Natural killer cell (primary cell): Measurements from ENCODE around the gene KLHL33. TPM values are rescaled to one million over a fixed set of nuclear protein-coding genes. Genes with fewer than 3 reads are reported as not detected.
A peak's percentile ranks its signal among the peaks of the same experiment; 100 is the strongest.

Source experiments
- ATAC-seq, 3 donors: fragments of 150-1000 bp in 2 of 3; fragments of 200-7000 bp in 1 of 3; cut with Tn5 transposase; 1 replicate in 1 of 3; 2 replicates in 2 of 3; pipeline ENCODE4 v1.10.0; 2021; ENCODE audit warnings: mild to moderate bottlenecking in 2 of 3, moderate library complexity in 2 of 3
- DNase-seq, 2 donors: peaks; one replicate each; pipeline versions ENCODE4 v3.0.0 to v3.0.0-alpha.2; 2013 to 2021; ENCODE audit warnings: mixed read lengths in 1 of 2
- H3K27ac ChIP-seq: one replicate; pipeline ENCODE4 v1.5.1; 2013; ENCODE audit warnings: mild to moderate bottlenecking, low read length
- H3K27me3 ChIP-seq: one replicate; pipeline ENCODE4 v1.6.1; 2013; ENCODE audit warnings: low read length; ENCODE audit not compliant: control insufficient read depth, insufficient read depth
- H3K36me3 ChIP-seq: one replicate; pipeline ENCODE4 v1.6.1; 2013; ENCODE audit warnings: low read length; ENCODE audit not compliant: control insufficient read depth, insufficient read depth
- H3K4me1 ChIP-seq: one replicate; pipeline ENCODE4 v1.6.1; 2013; ENCODE audit warnings: low read length; ENCODE audit not compliant: control insufficient read depth, insufficient read depth
- H3K4me3 ChIP-seq: one replicate; pipeline ENCODE4 v1.5.1; 2013; ENCODE audit warnings: low read length
- H3K9me3 ChIP-seq: one replicate; pipeline ENCODE4 v1.6.1; 2013; ENCODE audit warnings: low read length; ENCODE audit not compliant: control insufficient read depth, insufficient read depth
- H3K27ac Mint-ChIP-seq, 2 donors: one replicate each; pipeline ENCODE4 v1.8.0; 2022; ENCODE audit warnings: mild to moderate bottlenecking in 2 of 2, mixed read lengths in 2 of 2, moderate library complexity in 1 of 2
- H3K27me3 Mint-ChIP-seq, 2 donors: one replicate each; pipeline ENCODE4 v1.8.0; 2022; ENCODE audit warnings: low read depth in 2 of 2, mixed read lengths in 2 of 2
- H3K36me3 Mint-ChIP-seq: one replicate; pipeline ENCODE4 v1.8.0; 2022; ENCODE audit warnings: mixed read lengths
- H3K4me1 Mint-ChIP-seq, 2 donors: one replicate each; pipeline ENCODE4 v1.8.0; 2022; ENCODE audit warnings: mixed read lengths in 2 of 2
- H3K4me3 Mint-ChIP-seq: one replicate; pipeline ENCODE4 v1.8.0; 2022; ENCODE audit warnings: mild to moderate bottlenecking, moderate library complexity, mixed read lengths
- H3K9me3 Mint-ChIP-seq, 2 donors: one replicate each; pipeline ENCODE4 v1.8.0; 2022; ENCODE audit warnings: mixed read lengths in 2 of 2
- WGBS: methylation state at CpG from one replicate; pipeline ENCODE4 v1.1.7; 2013; ENCODE audit warnings: missing lambda C conversion rate; ENCODE audit not compliant: insufficient coverage; 5-methylcytosine and 5-hydroxymethylcytosine counted together
- intact Hi-C: fragments of 100-400 bp; cut with micrococcal nuclease; formaldehyde crosslinking; loops from one replicate; pipeline ENCODE4 v1.14.2; 2022
- total RNA-seq, 4 donors: library from RNA; stranded (reverse); fragments of 120-200 nt in 1 of 4; gene quantifications; one replicate each; pipeline versions ENCODE4 v1.2.3 to v1.2.4, GENCODE V29; 2013 to 2022
- TF ChIP-seq, protein P1 (sequence below): fragments of 200-600 bp; IDR thresholded peaks from one replicate; pipeline ENCODE4 v1.8.0; 2022; ENCODE audit warnings: antibody characterized with exemption

Gene KLHL33
- total RNA-seq, 3 donors from 2014 or later (not counting 1 experiment from before 2014, with no cell fraction given): 0.25 to 0.97 (median 0.31) TPM

- ATAC-seq: no peak
- no peak for DNase-seq
- no peaks in the 10 kb centered on the region for H3K27me3 Mint-ChIP-seq
- H3K36me3 Mint-ChIP-seq: no peaks in the 10 kb centered on the region
- peaks cover 8 to 9% of the 10 kb centered on the region in 2 donors for H3K4me1 Mint-ChIP-seq
- H3K27ac Mint-ChIP-seq: no peak overlapping the region
- H3K9me3 Mint-ChIP-seq: no peaks in the 10 kb centered on the region
- Histone ChIP-seq H3K9me3 (no peaks in the 10 kb centered on the region), H3K4me3 (no peak overlapping the region), H3K4me1 (peaks cover 27% of the 10 kb centered on the region), H3K27me3 (no peaks in the 10 kb centered on the region), H3K27ac (no peak overlapping the region), H3K36me3 (no peaks in the 10 kb centered on the region)
- TF ChIP-seq, protein P1, sequence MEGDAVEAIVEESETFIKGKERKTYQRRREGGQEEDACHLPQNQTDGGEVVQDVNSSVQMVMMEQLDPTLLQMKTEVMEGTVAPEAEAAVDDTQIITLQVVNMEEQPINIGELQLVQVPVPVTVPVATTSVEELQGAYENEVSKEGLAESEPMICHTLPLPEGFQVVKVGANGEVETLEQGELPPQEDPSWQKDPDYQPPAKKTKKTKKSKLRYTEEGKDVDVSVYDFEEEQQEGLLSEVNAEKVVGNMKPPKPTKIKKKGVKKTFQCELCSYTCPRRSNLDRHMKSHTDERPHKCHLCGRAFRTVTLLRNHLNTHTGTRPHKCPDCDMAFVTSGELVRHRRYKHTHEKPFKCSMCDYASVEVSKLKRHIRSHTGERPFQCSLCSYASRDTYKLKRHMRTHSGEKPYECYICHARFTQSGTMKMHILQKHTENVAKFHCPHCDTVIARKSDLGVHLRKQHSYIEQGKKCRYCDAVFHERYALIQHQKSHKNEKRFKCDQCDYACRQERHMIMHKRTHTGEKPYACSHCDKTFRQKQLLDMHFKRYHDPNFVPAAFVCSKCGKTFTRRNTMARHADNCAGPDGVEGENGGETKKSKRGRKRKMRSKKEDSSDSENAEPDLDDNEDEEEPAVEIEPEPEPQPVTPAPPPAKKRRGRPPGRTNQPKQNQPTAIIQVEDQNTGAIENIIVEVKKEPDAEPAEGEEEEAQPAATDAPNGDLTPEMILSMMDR: no peak
- 97% methylated on average over 4 of the region's 4 CpGs for WGBS
- intact Hi-C loops: no loop called here
- H3K4me3 Mint-ChIP-seq: no peak overlapping the region
Measured at GRCh38 chr14:20436363-20436755, 393 bp upstream of the KLHL33 start.

DNA sequence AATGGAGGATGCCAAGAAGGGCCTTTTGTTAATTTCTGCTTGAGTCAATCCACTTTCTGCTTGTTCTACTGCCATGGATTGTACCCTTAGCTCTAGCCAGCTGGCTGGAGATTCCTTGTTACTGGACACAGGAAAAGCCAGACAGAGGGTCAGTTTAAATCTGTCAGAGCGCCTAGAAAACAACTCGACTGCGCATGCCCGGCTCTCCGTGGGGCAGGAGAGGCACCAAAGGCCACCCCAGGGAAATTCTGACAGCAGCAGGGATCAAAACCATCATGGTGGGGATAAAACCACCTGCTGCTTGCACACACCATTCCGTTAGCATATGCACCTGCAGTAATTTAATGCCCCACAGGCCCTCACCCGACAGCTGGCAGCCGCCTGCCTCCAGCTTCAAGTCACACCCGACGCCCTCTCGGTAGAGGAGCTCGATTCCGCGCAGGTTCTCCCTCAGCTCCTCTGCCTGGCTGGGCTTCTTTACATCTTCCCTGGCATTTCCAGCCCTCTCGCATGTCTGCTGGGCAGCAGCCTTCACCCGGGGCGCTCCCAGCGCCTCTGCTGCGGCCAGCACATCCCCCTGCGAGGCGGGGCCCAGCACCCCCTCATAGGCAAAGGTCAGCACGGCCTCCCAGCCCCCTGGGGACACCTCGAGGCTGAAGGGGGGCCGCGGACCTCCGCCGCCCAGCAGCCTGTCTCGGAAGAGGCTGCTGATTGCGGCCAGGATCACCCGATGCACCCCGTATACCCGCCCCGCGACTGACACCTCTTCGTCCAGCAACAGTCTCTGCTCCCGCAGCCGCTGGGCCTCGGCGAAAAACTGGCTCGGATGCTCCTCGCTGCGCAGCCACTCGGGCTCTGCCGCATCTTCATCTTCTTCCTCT lies 1.0 kb downstream of the KLHL33 start:
- ATAC-seq (no peak), DNase-seq (no peak)
- H3K27ac ChIP-seq: no peak overlapping the region
- Mint-ChIP-seq H3K4me1 (peaks cover 0 to under 1% of the 10 kb centered on the region in 2 donors), H3K27ac (no peak overlapping the region), H3K4me3 (no peak overlapping the region), H3K27me3 (no peaks in the 10 kb centered on the region), H3K9me3 (no peaks in the 10 kb centered on the region), H3K36me3 (no peaks in the 10 kb centered on the region)
- no peaks in the 10 kb centered on the region for H3K9me3 ChIP-seq
- H3K27me3 ChIP-seq: no peaks in the 10 kb centered on the region
- H3K4me1 ChIP-seq: peaks cover 22% of the 10 kb centered on the region
- TF ChIP-seq, protein P1: no peak
- 93% methylated on average over 44 of the region's 44 CpGs for WGBS
- no peak overlapping the region for H3K4me3 ChIP-seq
- intact Hi-C loops: no loop called here
- H3K36me3 ChIP-seq: no peaks in the 10 kb centered on the region

GRCh38 chr14:20429801-20430669 lies 5.9 kb downstream of the KLHL33 start:
- Histone ChIP-seq H3K9me3 (no peaks in the 10 kb centered on the region), H3K4me3 (no peak overlapping the region), H3K27me3 (no peaks in the 10 kb centered on the region), H3K36me3 (no peaks in the 10 kb centered on the region), H3K4me1 (peaks cover 34% of the 10 kb centered on the region), H3K27ac (no peak overlapping the region)
- TF ChIP-seq, protein P1: no peak
- ATAC-seq (peak in 2 of 3 donors; percentile 55 to 58), DNase-seq (peak in 1 of 2 donors; percentile 27)
- H3K27ac Mint-ChIP-seq: peak overlapping the region; percentile 50 to 70
- intact Hi-C loops: no loop called here
- peak overlapping the region; percentile 9 for H3K4me3 Mint-ChIP-seq
- H3K9me3 Mint-ChIP-seq: no peaks in the 10 kb centered on the region
- H3K36me3 Mint-ChIP-seq: no peaks in the 10 kb centered on the region
- no peaks in the 10 kb centered on the region for H3K27me3 Mint-ChIP-seq
- peaks cover 23 to 28% of the 10 kb centered on the region in 2 donors for H3K4me1 Mint-ChIP-seq
- 78% methylated on average over 30 of the region's 30 CpGs for WGBS
